ENCODE data around the gene ERGIC3.

DNA sequence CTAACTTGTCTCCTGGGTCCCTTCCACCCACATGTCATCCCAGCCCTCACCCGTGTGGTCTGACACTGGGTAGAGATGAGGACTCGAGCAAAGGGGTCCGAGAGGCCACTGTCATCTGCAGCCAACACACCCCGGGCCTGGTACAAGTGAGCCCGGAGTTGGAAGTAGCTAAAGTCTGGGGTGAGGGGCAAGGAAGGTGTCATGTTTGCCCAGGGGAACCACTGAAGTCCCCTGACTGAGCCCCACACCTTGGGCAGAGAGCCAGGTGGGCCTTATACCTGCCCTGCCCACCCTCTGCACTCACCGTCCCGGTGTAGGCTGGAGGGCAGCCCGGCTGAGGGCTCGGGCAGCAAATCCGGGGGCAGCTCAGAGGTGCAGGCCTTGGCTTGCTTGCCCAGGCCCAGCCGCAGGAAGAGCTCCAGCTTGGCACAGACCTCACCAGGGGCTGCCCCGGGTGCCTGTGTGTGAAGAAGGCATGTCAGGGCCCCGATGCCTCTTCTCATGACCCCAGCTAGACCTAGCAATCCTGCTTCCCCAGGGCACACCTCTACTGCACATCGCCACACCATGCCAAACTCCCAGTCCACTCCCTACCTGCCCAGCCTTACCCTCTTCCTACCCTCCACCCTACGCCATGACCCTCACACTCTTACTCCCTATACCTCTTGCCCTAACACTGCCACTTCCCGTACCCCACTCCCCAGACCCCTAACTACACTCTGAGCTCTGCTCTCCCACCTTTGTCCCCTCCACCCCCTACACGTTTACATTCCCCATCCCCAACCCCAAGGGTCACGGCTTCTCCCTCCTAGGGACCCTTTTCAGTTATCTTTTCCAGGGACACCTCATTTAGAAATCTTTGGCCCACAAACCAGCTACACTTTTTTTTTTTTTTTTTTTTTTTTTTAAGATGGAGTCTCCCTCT is 42.0 kb downstream of the ERGIC3 start:
- TF ChIP-seq PATZ1 (tag by site-specific recombination; IDR thresholded peaks at IDR 0.05): no peak
- no peak for TF ChIP-seq CTCF (tag by site-specific recombination; IDR thresholded peaks at IDR 0.05)
- TF ChIP-seq RBAK (tag by site-specific recombination; IDR thresholded peaks at IDR 0.05): no peak
- TF ChIP-seq ZNF621 (tag by site-specific recombination; IDR thresholded peaks at IDR 0.05): no peak
- no peak for TF ChIP-seq ZNF791 (tag by site-specific recombination; IDR thresholded peaks at IDR 0.05)
- no peak for TF ChIP-seq ZFP41 (tag by site-specific recombination; IDR thresholded peaks at IDR 0.05; ENCODE audit: borderline replicate concordance)
- no peak for TF ChIP-seq HOXA7 (CRISPR knock-in tag; IDR thresholded peaks at IDR 0.05; ENCODE audit: borderline replicate concordance)
- TF ChIP-seq, protein P1, sequence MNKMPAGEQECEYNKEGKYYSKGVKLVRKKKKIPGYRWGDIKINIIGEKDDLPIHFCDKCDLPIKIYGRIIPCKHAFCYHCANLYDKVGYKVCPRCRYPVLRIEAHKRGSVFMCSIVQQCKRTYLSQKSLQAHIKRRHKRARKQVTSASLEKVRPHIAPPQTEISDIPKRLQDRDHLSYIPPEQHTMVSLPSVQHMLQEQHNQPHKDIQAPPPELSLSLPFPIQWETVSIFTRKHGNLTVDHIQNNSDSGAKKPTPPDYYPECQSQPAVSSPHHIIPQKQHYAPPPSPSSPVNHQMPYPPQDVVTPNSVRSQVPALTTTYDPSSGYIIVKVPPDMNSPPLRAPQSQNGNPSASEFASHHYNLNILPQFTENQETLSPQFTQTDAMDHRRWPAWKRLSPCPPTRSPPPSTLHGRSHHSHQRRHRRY (tag by site-specific recombination; IDR thresholded peaks at IDR 0.05): no peak
- no peak for TF ChIP-seq ZBTB21 (tag by site-specific recombination; IDR thresholded peaks at IDR 0.05)
- no peak for TF ChIP-seq ZNF341 (tag by site-specific recombination; IDR thresholded peaks at IDR 0.05; ENCODE audit: low read depth)
- no peak for TF ChIP-seq ZBTB7A (tag by site-specific recombination; IDR thresholded peaks at IDR 0.05; ENCODE audit: low read depth)
- no peak for TF ChIP-seq ZNF174 (tag by site-specific recombination; IDR thresholded peaks at IDR 0.05)
- no peak for TF ChIP-seq ZNF596 (tag by site-specific recombination; IDR thresholded peaks at IDR 0.05)
- TF ChIP-seq TRIM28 (IDR thresholded peaks at IDR 0.05; ENCODE audit: borderline replicate concordance, low read length): no peak

All from HEK293 (cell line).